Measurements from ENCODE around the gene DIO3. TPM values are rescaled to one million over a fixed set of nuclear protein-coding genes. Genes with fewer than 3 reads are reported as not detected.

DIO3 gene
- total RNA-seq (not detected), total RNA-seq (0 to 0.08 (median 0) reads per million in 29 experiments)
- not detected for total RNA-seq (2013)

GRCh38 chr14:101561145-101561896 lies at the start of gene DIO3:
TSS of gene DIO3 (plus strand) at chr14:101561495.
- Mint-ChIP-seq H3K36me3 (no peaks in the 10 kb centered on the region), H3K9me3 (no peaks in the 10 kb centered on the region), H3K27ac (no peak within 1 kb of the TSS), H3K4me3 (peak within 1 kb of the TSS in 1 of 3 donors; percentile 43), H3K4me1 (peaks cover 14 to 22% (median 17%) of the 10 kb centered on the region in 3 donors), H3K27me3 (peaks cover 42 to 69% of the 10 kb centered on the region in 2 donors)
- ATAC-seq (replicated peaks in 1 of 4) (no peak), DNase-seq (no peak)
- no peaks in the 10 kb centered on the region for H3K36me3 ChIP-seq (ENCODE audit: control insufficient read depth in 2 of 2, extremely low read depth in 1 of 2, insufficient read depth in 1 of 2, low read length in 1 of 2)
- CTCF ChIA-PET = no interaction called here
- 37% methylated on average over 72 of the region's 73 CpGs for WGBS (ENCODE audit: insufficient coverage)
- H3K4me3 ChIP-seq (ENCODE audit: control insufficient read depth in 1 of 2, extremely low read depth in 1 of 2, low read length in 1 of 2) = no peak within 1 kb of the TSS
- POLR2A ChIA-PET = no interaction called here
- no peak within 1 kb of the TSS for H3K27ac ChIP-seq (ENCODE audit: low read length)
- H3K27me3 ChIP-seq (replicated peaks in 1 of 2; ENCODE audit: control insufficient read depth in 2 of 2, extremely low read depth in 1 of 2, insufficient read depth in 2 of 2, low read length in 1 of 2) = peaks cover 18 to 85% of the 10 kb centered on the region in 2 experiments
- H3K9me3 ChIP-seq = no peaks in the 10 kb centered on the region
- peaks cover 0 to 2% of the 10 kb centered on the region in 2 experiments for H3K4me1 ChIP-seq (ENCODE audit: control insufficient read depth in 1 of 2, extremely low read depth in 1 of 2, insufficient read depth in 2 of 2, low read length in 2 of 2)

- no peaks in the 10 kb centered on the region for H3K36me3 ChIP-seq (ENCODE audit: control insufficient read depth in 2 of 2, extremely low read depth in 1 of 2, insufficient read depth in 1 of 2, low read length in 1 of 2)
- no peak overlapping the region for H3K4me3 ChIP-seq (ENCODE audit: control insufficient read depth in 1 of 2, extremely low read depth in 1 of 2, low read length in 1 of 2)
- H3K9me3 ChIP-seq = no peaks in the 10 kb centered on the region
- H3K27ac ChIP-seq (ENCODE audit: low read length) = no peak overlapping the region
- ATAC-seq (replicated peaks in 1 of 4) (no peak), DNase-seq (no peak)
- Mint-ChIP-seq H3K4me1 (no peaks in the 10 kb centered on the region), H3K36me3 (no peaks in the 10 kb centered on the region), H3K27me3 (peaks cover 0 to 7% of the 10 kb centered on the region in 2 donors), H3K27ac (no peak overlapping the region), H3K4me3 (no peak overlapping the region), H3K9me3 (peaks cover 0 to 11% (median 6%) of the 10 kb centered on the region in 3 donors)
- H3K27me3 ChIP-seq (replicated peaks in 1 of 2; ENCODE audit: control insufficient read depth in 2 of 2, extremely low read depth in 1 of 2, insufficient read depth in 2 of 2, low read length in 1 of 2) = peaks cover 0 to 10% of the 10 kb centered on the region in 2 experiments
- 51% methylated on average over 18 of the region's 20 CpGs for WGBS (ENCODE audit: insufficient coverage)
- ChIA-PET POLR2A (no interaction called here), CTCF (no interaction called here)
- no peaks in the 10 kb centered on the region for H3K4me1 ChIP-seq (ENCODE audit: control insufficient read depth in 1 of 2, extremely low read depth in 1 of 2, insufficient read depth in 2 of 2, low read length in 2 of 2)
These were observed 49.5 kb upstream of the DIO3 start for GRCh38 chr14:101511620-101512375.

- H3K36me3 Mint-ChIP-seq = no peaks in the 10 kb centered on the region
- POLR2A ChIA-PET = no interaction called here
- Histone ChIP-seq H3K4me1 (ENCODE audit: control insufficient read depth in 1 of 2, extremely low read depth in 1 of 2, insufficient read depth in 2 of 2, low read length in 2 of 2) (no peaks in the 10 kb centered on the region), H3K27ac (ENCODE audit: low read length) (no peak overlapping the region), H3K36me3 (ENCODE audit: control insufficient read depth in 2 of 2, extremely low read depth in 1 of 2, insufficient read depth in 1 of 2, low read length in 1 of 2) (no peaks in the 10 kb centered on the region), H3K9me3 (no peaks in the 10 kb centered on the region), H3K27me3 (replicated peaks in 1 of 2; ENCODE audit: control insufficient read depth in 2 of 2, extremely low read depth in 1 of 2, insufficient read depth in 2 of 2, low read length in 1 of 2) (peaks cover 0 to 12% of the 10 kb centered on the region in 2 experiments), H3K4me3 (ENCODE audit: control insufficient read depth in 1 of 2, extremely low read depth in 1 of 2, low read length in 1 of 2) (no peak overlapping the region)
- no peak for DNase-seq
- no peak overlapping the region for H3K27ac Mint-ChIP-seq
- WGBS (ENCODE audit: insufficient coverage) = 88% methylated on average over 7 of the region's 9 CpGs
- CTCF ChIA-PET = no interaction called here
- peaks cover 0 to 7% of the 10 kb centered on the region in 2 donors for H3K27me3 Mint-ChIP-seq
- H3K9me3 Mint-ChIP-seq = peaks cover 0 to 11% (median 6%) of the 10 kb centered on the region in 3 donors
- no peak for ATAC-seq (replicated peaks in 1 of 4)
- H3K4me1 Mint-ChIP-seq = no peaks in the 10 kb centered on the region
- no peak overlapping the region for H3K4me3 Mint-ChIP-seq
These were observed 49.0 kb upstream of the DIO3 start for GRCh38 chr14:101512376-101512695.

GRCh38 chr14:101514136-101514535 lies 47.2 kb upstream of the DIO3 start:
- Mint-ChIP-seq H3K27ac (no peak overlapping the region), H3K9me3 (peaks cover 0 to 11% (median 6%) of the 10 kb centered on the region in 3 donors), H3K4me1 (no peaks in the 10 kb centered on the region), H3K36me3 (no peaks in the 10 kb centered on the region), H3K4me3 (no peak overlapping the region), H3K27me3 (peaks cover 0 to 7% of the 10 kb centered on the region in 2 donors)
- ChIA-PET POLR2A (no interaction called here), CTCF (no interaction called here)
- peaks cover 0 to 14% of the 10 kb centered on the region in 2 experiments for H3K27me3 ChIP-seq (replicated peaks in 1 of 2; ENCODE audit: control insufficient read depth in 2 of 2, extremely low read depth in 1 of 2, insufficient read depth in 2 of 2, low read length in 1 of 2)
- no peak for DNase-seq
- no peak overlapping the region for H3K27ac ChIP-seq (ENCODE audit: low read length)
- no peaks in the 10 kb centered on the region for H3K4me1 ChIP-seq (ENCODE audit: control insufficient read depth in 1 of 2, extremely low read depth in 1 of 2, insufficient read depth in 2 of 2, low read length in 2 of 2)
- no peak overlapping the region for H3K4me3 ChIP-seq (ENCODE audit: control insufficient read depth in 1 of 2, extremely low read depth in 1 of 2, low read length in 1 of 2)
- no peaks in the 10 kb centered on the region for H3K36me3 ChIP-seq (ENCODE audit: control insufficient read depth in 2 of 2, extremely low read depth in 1 of 2, insufficient read depth in 1 of 2, low read length in 1 of 2)
- no peak for ATAC-seq (replicated peaks in 1 of 4)
- H3K9me3 ChIP-seq = no peaks in the 10 kb centered on the region
- WGBS (ENCODE audit: insufficient coverage) = 79% methylated on average over 5 of the region's 5 CpGs

- no peak for ATAC-seq (replicated peaks in 1 of 4)
- Mint-ChIP-seq H3K36me3 (no peaks in the 10 kb centered on the region), H3K27ac (no peak overlapping the region), H3K4me1 (no peaks in the 10 kb centered on the region), H3K9me3 (peaks cover 0 to 11% (median 6%) of the 10 kb centered on the region in 3 donors), H3K27me3 (peaks cover 0 to 7% of the 10 kb centered on the region in 2 donors), H3K4me3 (no peak overlapping the region)
- Histone ChIP-seq H3K27ac (ENCODE audit: low read length) (no peak overlapping the region), H3K27me3 (replicated peaks in 1 of 2; ENCODE audit: control insufficient read depth in 2 of 2, extremely low read depth in 1 of 2, insufficient read depth in 2 of 2, low read length in 1 of 2) (peaks cover 0 to 16% of the 10 kb centered on the region in 2 experiments), H3K9me3 (no peaks in the 10 kb centered on the region), H3K4me1 (ENCODE audit: control insufficient read depth in 1 of 2, extremely low read depth in 1 of 2, insufficient read depth in 2 of 2, low read length in 2 of 2) (no peaks in the 10 kb centered on the region), H3K36me3 (ENCODE audit: control insufficient read depth in 2 of 2, extremely low read depth in 1 of 2, insufficient read depth in 1 of 2, low read length in 1 of 2) (no peaks in the 10 kb centered on the region), H3K4me3 (ENCODE audit: control insufficient read depth in 1 of 2, extremely low read depth in 1 of 2, low read length in 1 of 2) (no peak overlapping the region)
- ChIA-PET CTCF (interaction anchor here in 1 of 2 donors (0.7 kb wide), 1 partner anchor 9 kb away, joined by 4 read pairs; no protein-coding TSS in a partner anchor), POLR2A (no interaction called here)
- DNase-seq = no peak
- WGBS (ENCODE audit: insufficient coverage) = 91% methylated on average over 6 of the region's 9 CpGs
These were observed 44.9 kb upstream of the DIO3 start for GRCh38 chr14:101516401-101516800.

GRCh38 chr14:101518611-101519473 lies 42.5 kb upstream of the DIO3 start:
- Mint-ChIP-seq H3K36me3 (no peaks in the 10 kb centered on the region), H3K27ac (no peak overlapping the region), H3K27me3 (peaks cover 0 to 7% of the 10 kb centered on the region in 2 donors), H3K4me1 (no peaks in the 10 kb centered on the region), H3K4me3 (no peak overlapping the region), H3K9me3 (peaks cover 3 to 11% (median 6%) of the 10 kb centered on the region in 3 donors)
- Histone ChIP-seq H3K27me3 (replicated peaks in 1 of 2; ENCODE audit: control insufficient read depth in 2 of 2, extremely low read depth in 1 of 2, insufficient read depth in 2 of 2, low read length in 1 of 2) (peaks cover 0 to 16% of the 10 kb centered on the region in 2 experiments), H3K4me3 (ENCODE audit: control insufficient read depth in 1 of 2, extremely low read depth in 1 of 2, low read length in 1 of 2) (no peak overlapping the region), H3K9me3 (no peaks in the 10 kb centered on the region), H3K27ac (ENCODE audit: low read length) (no peak overlapping the region), H3K36me3 (ENCODE audit: control insufficient read depth in 2 of 2, extremely low read depth in 1 of 2, insufficient read depth in 1 of 2, low read length in 1 of 2) (no peaks in the 10 kb centered on the region), H3K4me1 (ENCODE audit: control insufficient read depth in 1 of 2, extremely low read depth in 1 of 2, insufficient read depth in 2 of 2, low read length in 2 of 2) (no peaks in the 10 kb centered on the region)
- ATAC-seq (replicated peaks in 1 of 4) = no peak
- ChIA-PET CTCF (no interaction called here), POLR2A (no interaction called here)
- DNase-seq = no peak
- 71% methylated on average over 27 of the region's 28 CpGs for WGBS (ENCODE audit: insufficient coverage)
